ENCODE results near the gene PACSIN2.

PACSIN2 gene

DNA sequence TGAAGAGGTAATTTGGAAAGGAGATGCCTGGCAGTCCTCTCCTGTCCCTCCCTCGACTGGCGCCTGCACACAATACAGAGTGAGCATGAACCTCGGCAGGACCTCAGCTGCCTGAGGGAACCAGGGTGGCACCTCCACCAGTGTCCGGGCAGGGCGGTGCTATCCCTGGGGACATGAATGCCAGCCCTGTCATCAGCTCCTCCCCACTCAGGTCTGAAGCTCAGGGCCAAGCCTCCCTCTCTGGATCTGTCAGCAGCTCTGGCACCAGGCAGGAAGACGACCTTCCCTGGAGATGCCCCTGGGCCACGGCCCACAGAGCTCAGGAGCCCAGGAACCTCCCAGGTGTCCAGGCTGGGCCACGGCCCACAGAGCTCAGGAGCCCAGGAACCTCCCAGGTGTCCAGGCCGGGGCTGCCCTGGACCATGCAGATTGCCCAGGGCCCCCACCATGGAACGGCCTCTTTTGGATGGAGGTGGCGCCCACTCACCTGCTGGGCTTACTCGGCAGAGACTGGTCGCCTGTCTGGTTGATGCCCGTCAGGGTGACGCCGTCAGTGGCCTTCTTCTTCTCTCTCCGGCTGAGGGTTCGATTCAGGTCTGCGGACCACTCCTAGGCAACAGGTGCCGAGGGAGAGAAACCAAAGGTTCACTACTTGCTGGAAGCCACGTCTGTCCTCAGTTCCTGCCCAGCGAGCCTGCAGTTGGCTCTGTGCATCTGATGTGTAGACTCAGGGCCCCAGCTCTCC, 136.2 kb downstream of the PACSIN2 start:
- no peak overlapping the region for H3K4me3 ChIP-seq (ENCODE audit: low read depth, low read length)
- TF ChIP-seq, protein P1, sequence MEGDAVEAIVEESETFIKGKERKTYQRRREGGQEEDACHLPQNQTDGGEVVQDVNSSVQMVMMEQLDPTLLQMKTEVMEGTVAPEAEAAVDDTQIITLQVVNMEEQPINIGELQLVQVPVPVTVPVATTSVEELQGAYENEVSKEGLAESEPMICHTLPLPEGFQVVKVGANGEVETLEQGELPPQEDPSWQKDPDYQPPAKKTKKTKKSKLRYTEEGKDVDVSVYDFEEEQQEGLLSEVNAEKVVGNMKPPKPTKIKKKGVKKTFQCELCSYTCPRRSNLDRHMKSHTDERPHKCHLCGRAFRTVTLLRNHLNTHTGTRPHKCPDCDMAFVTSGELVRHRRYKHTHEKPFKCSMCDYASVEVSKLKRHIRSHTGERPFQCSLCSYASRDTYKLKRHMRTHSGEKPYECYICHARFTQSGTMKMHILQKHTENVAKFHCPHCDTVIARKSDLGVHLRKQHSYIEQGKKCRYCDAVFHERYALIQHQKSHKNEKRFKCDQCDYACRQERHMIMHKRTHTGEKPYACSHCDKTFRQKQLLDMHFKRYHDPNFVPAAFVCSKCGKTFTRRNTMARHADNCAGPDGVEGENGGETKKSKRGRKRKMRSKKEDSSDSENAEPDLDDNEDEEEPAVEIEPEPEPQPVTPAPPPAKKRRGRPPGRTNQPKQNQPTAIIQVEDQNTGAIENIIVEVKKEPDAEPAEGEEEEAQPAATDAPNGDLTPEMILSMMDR (IDR thresholded peaks at IDR 0.05; ENCODE audit: low read depth, low read length, missing control alignments) = no peak
- no peak for DNase-seq (ENCODE audit: low read depth)

DNA sequence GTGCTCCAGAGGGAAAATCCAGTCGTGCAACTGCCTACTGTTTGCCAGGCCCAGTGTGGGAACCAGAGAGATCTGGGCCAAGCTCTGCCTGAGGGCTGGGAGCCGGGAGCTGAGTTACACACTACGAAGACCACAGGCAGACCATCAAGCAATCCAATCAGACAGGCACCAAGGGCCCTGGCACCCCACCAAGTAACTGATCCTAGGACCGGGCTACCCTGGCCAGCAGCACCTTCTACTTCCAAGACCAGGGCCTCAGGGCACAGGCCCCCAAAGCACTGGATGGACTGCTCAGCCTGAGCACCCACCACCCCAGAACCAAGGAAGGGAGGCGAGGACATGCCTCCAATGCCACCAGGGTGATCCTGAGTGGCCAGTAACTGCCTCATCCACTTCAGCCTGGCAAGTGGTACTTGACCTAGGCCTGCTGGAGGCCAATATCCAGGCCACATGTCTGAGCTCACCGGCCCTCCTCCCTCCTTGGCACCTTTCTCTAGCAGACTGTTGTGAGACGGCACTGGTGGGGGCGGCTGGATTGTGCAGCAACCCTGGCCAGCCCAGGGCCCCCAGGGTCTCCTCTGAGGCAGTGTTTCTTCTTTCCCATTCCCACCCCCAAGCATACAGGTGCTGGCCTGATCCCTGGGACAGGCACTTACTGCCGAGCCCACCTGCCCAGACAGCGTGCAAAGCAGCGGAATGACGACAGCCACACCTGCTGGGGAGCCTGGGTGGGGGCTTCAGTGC, 137.2 kb downstream of the PACSIN2 start:
- no peak overlapping the region for H3K4me3 ChIP-seq (ENCODE audit: low read depth, low read length)
- no peak for DNase-seq (ENCODE audit: low read depth)
- TF ChIP-seq, protein P1 (IDR thresholded peaks at IDR 0.05; ENCODE audit: low read depth, low read length, missing control alignments) = no peak

DNA sequence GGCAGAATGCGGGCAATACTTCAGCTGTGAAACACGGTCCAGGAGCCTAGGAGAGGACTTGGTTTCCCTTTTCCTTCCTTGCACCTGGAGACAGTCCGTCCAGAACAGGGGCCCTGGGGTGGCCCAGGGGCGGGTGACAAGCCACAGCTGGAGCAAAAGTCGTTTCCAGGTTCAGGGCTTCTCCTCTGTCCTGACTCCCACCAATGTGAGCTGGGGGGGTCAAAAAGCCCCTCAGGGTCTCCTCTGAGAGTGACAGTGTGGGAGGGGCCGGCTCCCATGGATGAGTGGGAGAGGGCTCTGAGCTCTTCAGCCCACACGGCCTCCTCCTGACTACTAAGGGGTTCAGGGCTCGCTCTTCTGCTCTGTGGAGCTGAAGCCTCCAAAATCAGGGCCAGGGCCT, 137.8 kb downstream of the PACSIN2 start:
- TF ChIP-seq, protein P1 (IDR thresholded peaks at IDR 0.05; ENCODE audit: low read depth, low read length, missing control alignments) = no peak
- no peak for DNase-seq (ENCODE audit: low read depth)
- H3K4me3 ChIP-seq (ENCODE audit: low read depth, low read length) = no peak overlapping the region

DNA sequence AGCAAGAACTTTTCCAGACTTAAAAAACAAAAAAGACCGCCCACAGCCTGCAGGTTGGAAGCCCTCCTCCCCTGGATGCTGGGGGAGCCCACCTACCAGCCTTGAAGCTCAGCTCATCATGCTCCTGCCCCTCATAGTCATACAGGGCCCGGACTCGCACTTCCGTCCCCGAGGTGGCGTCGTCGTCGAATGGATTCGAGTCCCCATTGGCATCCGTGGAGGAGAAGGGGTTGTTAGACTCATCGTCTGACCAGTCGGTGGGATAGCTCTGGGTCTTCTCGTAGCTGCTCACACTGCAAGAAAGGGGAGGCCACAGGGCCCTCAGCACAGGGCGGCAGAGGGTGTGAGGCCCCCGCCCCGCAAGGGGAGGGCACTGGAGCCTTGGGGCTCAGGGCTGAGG, 138.9 kb downstream of the PACSIN2 start:
- DNase-seq (ENCODE audit: low read depth) = no peak
- TF ChIP-seq, protein P1 (IDR thresholded peaks at IDR 0.05; ENCODE audit: low read depth, low read length, missing control alignments) = no peak
- H3K4me3 ChIP-seq (ENCODE audit: low read depth, low read length) = no peak overlapping the region

DNA sequence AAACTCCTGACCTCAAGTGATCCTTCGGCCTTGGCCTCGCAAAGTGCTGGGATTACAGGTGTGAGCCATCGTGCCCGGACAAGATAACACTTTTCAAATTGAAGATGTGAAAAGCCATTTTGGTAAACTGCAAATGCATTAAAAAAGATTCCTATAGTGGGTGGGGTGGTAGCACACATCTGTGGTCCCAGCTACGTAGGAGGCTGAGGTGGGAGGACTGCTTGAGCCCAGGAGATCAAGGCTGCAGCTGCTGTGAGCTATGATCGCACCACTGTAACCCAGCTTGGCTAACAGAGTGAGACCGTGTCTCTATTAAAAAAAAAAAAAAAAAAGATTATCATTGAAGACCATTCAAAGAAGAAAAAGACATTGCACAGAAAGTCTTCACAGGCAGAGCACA, 140.9 kb downstream of the PACSIN2 start:
- DNase-seq (ENCODE audit: low read depth) = no peak
- no peak overlapping the region for H3K4me3 ChIP-seq (ENCODE audit: low read depth, low read length)
- TF ChIP-seq, protein P1 (IDR thresholded peaks at IDR 0.05; ENCODE audit: low read depth, low read length, missing control alignments) = no peak

DNA sequence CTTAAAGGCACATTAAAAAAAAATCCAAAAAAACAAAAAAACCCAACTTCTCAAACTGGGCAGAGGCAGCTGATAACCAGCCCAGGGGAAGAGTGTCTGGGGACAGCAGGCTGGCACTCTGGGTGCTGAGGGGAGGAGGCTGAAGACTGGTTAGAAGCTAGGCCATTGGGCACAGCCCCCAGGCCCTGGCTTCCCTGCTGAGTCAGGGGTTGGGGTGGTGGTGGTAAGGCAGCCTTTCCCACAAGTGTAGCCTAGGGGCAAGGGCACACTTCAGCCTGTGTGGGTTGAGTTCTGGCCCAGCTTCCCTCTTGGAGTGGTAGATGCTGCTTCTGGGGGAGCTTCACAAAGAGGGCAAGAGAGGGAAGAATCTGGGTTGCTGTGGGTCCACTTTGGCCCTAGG, 141.6 kb downstream of the PACSIN2 start:
- H3K4me3 ChIP-seq (ENCODE audit: low read depth, low read length) = no peak overlapping the region
- TF ChIP-seq, protein P1 (IDR thresholded peaks at IDR 0.05; ENCODE audit: low read depth, low read length, missing control alignments) = no peak
- no peak for DNase-seq (ENCODE audit: low read depth)

All from GM12864 (cell line).